ENCODE data around the gene MAP1LC3A.

DNA sequence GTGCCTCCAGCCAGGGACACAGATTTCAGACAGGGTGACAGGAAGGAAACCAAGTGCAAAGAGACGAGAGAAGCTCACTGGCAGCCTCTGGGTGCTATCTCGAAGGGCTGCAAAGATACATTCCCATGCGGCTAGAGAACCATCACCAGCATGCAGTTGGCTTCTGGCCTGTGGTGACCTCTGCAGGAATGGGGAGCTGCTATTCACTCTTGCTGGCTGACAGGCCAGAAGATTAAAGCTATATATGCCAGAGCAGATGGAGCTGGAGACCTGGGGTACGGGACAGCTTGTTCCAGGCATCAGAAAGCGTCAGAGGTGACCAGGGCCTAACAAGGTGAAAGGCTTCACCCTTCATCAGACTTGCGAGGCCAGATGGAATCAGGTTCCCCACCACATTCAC lies 20.0 kb downstream of the MAP1LC3A start:
- TF ChIP-seq, protein P1, sequence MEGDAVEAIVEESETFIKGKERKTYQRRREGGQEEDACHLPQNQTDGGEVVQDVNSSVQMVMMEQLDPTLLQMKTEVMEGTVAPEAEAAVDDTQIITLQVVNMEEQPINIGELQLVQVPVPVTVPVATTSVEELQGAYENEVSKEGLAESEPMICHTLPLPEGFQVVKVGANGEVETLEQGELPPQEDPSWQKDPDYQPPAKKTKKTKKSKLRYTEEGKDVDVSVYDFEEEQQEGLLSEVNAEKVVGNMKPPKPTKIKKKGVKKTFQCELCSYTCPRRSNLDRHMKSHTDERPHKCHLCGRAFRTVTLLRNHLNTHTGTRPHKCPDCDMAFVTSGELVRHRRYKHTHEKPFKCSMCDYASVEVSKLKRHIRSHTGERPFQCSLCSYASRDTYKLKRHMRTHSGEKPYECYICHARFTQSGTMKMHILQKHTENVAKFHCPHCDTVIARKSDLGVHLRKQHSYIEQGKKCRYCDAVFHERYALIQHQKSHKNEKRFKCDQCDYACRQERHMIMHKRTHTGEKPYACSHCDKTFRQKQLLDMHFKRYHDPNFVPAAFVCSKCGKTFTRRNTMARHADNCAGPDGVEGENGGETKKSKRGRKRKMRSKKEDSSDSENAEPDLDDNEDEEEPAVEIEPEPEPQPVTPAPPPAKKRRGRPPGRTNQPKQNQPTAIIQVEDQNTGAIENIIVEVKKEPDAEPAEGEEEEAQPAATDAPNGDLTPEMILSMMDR (IDR thresholded peaks at IDR 0.05; ENCODE audit: low read length): no peak
- no peak for TF ChIP-seq EZH2phosphoT487 (IDR thresholded peaks at IDR 0.05; ENCODE audit: low read length)
- TF ChIP-seq EZH2 (optimal IDR thresholded peaks at IDR 0.05; ENCODE audit: low read depth, low read length): no peak
